HFF-Myc (cell line): ENCODE data around the gene TP63.

Experiments
- DNase-seq: peaks from one replicate; pipeline ENCODE4 v3.0.0-alpha.2; 2011; ENCODE audit warnings: low read depth; ENCODE audit errors: extremely low read depth
- H3K4me3 ChIP-seq: replicated peaks from 2 replicates; pipeline ENCODE4 v1.5.1; 2011; ENCODE audit warnings: low read depth, mild to moderate bottlenecking, control low read depth, low read length
- CTCF ChIP-seq: IDR thresholded peaks from 2 replicates; pipeline ENCODE4 v1.5.1; 2012; ENCODE audit warnings: mild to moderate bottlenecking, low read depth, low read length, control low read depth; ENCODE audit errors: missing control alignments

The TP63 gene

GRCh38 chr3:189631373-189631408 is at the start of gene TP63:
TP63 (plus strand) TSS chr3:189631389; CDS start chr3:189631516, 127 bp downstream.
- DNase-seq = no peak
- no peak within 1 kb of the TSS for H3K4me3 ChIP-seq
- TF ChIP-seq CTCF = no peak

- H3K4me3 ChIP-seq = no peak overlapping the region
- no peak for TF ChIP-seq CTCF
- no peak for DNase-seq
These were observed 49.0 kb upstream of the TP63 start for GRCh38 chr3:189582179-189582578.

GRCh38 chr3:189584645-189585044 is 46.5 kb upstream of the TP63 start:
- H3K4me3 ChIP-seq = no peak overlapping the region
- no peak for DNase-seq
- TF ChIP-seq CTCF = no peak

GRCh38 chr3:189586941-189587663 is 44.1 kb upstream of the TP63 start:
- DNase-seq = no peak
- no peak for TF ChIP-seq CTCF
- no peak overlapping the region for H3K4me3 ChIP-seq

- no peak for DNase-seq
- no peak for TF ChIP-seq CTCF
- H3K4me3 ChIP-seq = no peak overlapping the region
These were observed 43.5 kb upstream of the TP63 start for GRCh38 chr3:189587664-189588040.

- DNase-seq = no peak
- no peak overlapping the region for H3K4me3 ChIP-seq
- TF ChIP-seq CTCF = no peak
These were observed 43.1 kb upstream of the TP63 start for GRCh38 chr3:189588070-189588469.

GRCh38 chr3:189588475-189589178 is 42.6 kb upstream of the TP63 start:
- no peak for DNase-seq

More at GRCh38 chr3:189588475-189589178, 42.6 kb upstream of the TP63 start:
- TF ChIP-seq CTCF = no peak
- no peak overlapping the region for H3K4me3 ChIP-seq
